GM04503 (cell line): ENCODE measurements around the gene CSMD2.
A peak's percentile ranks its signal among the peaks of the same experiment; 100 is the strongest.

Experiments used
- DNase-seq: peaks from one replicate; pipeline ENCODE4 v3.0.0-alpha.2; 2012; ENCODE audit warnings: low read depth

Gene CSMD2

GRCh38 chr1:33482412-33482811 lies 682.6 kb downstream of the CSMD2 start:
- no peak for DNase-seq

GRCh38 chr1:33477451-33477850 lies 687.6 kb downstream of the CSMD2 start:
- DNase-seq, result no peak

GRCh38 chr1:33473900-33474299 lies 691.1 kb downstream of the CSMD2 start:
- DNase-seq, result no peak

GRCh38 chr1:33472269-33472980 lies 692.6 kb downstream of the CSMD2 start, which contains the start of gene ZSCAN20:
Gene ZSCAN20 (plus strand): TSS chr1:33472645. CDS start chr1:33479289, 6,644 bp downstream.
- DNase-seq, result peak; percentile 93

DNA sequence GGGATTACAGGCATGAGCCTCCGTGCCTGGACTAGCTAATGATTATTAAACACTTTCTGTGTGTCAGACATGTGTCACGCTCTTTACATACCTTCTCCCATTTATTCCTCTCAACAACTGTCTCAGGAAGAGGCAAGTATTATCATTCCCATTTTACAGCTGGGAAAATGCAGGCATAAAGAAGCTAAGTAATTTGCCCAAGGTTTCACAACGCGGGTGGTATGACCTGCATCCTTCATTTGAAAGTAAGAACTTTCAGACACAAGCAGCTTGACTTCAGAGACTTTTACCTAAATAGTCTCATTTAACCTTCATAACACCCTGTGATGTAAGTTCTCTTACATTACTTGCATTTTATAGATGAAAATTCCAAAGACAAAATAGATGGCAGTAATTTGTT lies 693.6 kb downstream of the CSMD2 start:
- DNase-seq, result no peak

DNA sequence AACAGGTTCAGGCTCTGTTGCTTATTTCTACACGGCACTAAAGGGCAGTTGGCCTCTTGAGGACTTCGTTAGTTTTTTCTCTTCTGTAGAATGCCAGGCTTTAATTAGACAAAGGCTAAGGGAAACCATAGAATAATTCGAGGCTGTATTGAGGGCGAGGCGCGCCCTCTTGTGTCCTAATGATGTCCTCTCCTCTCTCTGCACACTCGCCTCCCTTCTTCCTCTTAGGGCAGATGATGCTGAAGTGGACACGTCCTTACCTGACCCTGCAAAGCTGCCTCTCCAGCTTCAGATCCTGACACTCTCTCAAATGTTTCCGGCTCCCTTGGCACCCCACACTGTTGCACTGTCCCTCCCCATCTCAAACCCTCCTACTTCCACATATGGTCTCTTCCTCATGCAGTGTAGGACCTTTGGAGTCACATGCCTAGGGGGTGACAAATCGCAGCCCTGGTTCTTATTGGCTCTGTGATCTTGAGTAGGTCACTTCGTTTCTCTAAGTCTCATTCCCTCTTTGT lies 694.5 kb downstream of the CSMD2 start:
- peak; percentile 57 for DNase-seq

DNA sequence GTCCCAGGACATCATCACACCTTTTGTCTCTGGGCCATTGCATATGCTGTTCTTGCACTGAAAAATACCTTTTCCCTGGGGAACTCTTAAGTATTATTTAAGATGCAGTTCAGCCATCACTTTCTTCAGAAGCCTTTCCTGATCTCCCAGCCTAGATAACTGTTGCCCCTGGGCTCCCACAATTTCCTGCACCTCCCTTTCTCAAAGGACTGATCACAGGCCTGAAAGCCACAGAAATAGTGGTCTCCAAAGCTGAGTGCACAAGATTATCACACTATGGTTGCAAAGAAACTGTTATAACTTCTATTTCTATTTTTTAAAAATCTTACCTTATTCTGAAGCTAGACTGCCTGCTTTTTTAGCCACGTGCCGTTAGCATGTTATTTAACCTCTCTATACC lies 695.3 kb downstream of the CSMD2 start:
- no peak for DNase-seq

DNA sequence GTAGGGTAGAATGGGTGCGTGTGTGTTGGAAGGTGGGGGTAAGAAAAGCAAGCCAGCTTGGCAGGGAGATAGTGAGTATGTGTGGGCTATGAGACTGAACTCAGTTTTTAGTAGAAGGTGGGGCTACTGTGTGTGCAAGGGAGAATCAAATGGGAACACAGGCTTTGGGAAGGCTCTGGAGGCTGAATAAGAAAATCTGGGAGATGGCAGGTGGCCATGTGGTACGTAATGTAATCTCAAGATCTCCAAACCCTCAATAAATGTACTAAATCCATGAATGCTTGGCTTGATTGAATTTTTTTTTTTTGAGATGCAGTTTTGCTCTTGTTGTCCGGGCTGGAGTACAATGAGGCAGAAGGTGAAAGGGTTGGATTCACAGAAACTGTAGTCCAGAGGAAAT lies 696.1 kb downstream of the CSMD2 start:
- DNase-seq, result no peak

GRCh38 chr1:33468531-33468930 lies 696.5 kb downstream of the CSMD2 start:
- DNase-seq, result no peak

DNA sequence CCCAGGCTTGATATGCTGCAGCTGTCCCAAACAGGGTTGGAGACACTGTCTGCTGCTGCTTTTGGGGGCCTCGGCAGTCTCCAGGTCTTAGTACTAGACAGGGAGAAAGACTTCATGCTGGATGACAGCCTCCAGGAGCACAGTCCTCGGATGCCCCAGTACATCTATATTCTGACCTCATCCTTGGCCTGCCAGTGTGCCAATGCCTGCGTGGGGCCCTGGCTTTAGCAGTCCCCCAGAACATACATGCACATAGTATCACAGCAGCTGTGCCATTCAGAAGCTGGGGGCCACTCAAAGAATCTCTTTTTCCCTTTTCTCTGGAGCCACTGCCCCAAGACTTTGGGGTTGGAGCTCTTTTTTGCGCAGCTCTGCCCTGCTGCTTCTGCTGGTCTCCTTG lies 697.0 kb downstream of the CSMD2 start:
- no peak for DNase-seq

DNA sequence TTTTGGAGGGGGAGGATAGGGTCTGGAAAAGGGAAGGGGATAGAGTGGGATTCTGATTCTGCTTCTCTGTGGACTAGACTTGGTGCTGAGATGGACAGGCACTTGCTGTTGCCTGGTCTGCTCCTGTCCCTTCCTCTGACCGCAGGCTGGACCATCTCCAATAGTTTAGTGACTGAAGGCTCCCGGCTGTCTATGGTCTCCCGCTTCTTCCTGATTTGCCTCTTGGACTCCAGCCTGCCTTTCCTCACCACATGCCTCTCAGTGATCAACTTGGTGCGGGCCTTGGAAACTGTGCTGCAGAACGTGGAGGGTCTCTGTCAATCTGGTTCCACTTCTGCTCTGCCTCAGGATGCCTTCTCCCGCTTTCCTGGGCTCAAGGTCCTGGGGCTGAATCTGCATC lies 698.9 kb downstream of the CSMD2 start:
- no peak for DNase-seq

DNA sequence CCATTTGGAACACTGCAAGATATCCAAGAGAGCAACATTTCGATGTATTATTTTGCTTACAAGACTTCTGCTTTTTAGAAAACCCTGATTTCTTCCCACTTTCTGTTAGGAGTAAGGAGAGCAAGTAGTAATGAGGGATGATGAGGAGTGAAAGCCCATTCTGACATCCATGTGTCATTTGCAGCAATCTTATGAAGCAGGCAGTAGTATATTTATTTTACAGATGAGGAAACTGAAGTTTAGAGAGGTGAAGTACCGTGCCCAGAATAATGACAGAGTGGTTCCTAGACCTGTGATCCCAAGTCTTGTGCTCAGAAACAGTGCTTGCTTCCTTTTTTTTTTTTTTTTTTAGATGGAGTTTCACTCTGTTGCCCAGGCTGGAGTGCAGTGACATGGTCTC lies 699.7 kb downstream of the CSMD2 start:
- DNase-seq, result no peak

DNA sequence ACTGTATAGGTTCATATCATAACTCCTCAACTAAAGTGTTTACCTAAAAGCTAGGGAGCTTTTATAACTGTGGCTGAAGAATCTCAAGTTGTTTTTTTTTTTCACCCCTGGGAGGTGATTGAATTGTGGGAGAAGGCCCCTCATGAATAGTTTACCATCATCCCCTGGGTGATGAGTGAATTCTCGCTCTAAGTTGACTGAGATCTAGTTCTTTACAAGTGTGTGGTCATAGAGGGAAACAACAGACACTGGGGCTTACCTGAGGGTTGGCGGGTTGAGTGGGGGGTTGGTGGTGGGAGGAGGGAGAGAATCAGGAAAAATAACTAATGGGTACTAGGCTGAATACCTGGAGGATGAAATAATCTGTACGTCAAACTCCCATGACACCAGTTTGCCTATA lies 700.5 kb downstream of the CSMD2 start:
- no peak for DNase-seq
